ENCODE results near the gene NOP14. TPM values are rescaled to one million over a fixed set of nuclear protein-coding genes. Genes with fewer than 3 reads are reported as not detected.
"Not testable (repeated sequence)": the region's sequence is repeated elsewhere in the genome, so short reads cannot be mapped to it uniquely, and the experiment has no call there.

The NOP14 gene
- 11.3 TPM for total RNA-seq

GRCh38 chr4:2963175-2963965, at the start of gene NOP14, which contains the start of gene GRK4:
Gene NOP14, minus strand, starts transcription at chr4:2963406. Its CDS starts 87 bp downstream, at chr4:2963319.
Gene GRK4, plus strand, starts transcription at chr4:2963571. Its CDS starts 500 bp downstream, at chr4:2964071.
- DNase-seq (ENCODE audit: low read depth in 2 of 3, low spot score in 2 of 3), result peak; percentile 93 to 99 (median 99)

GRCh38 chr4:3011456-3012220, 48.4 kb upstream of the NOP14 start:
- DNase-seq (ENCODE audit: low read depth in 2 of 3, low spot score in 2 of 3), result no peak

GRCh38 chr4:3010998-3011397, 47.8 kb upstream of the NOP14 start:
- DNase-seq (ENCODE audit: low read depth in 2 of 3, low spot score in 2 of 3), result no peak

DNA sequence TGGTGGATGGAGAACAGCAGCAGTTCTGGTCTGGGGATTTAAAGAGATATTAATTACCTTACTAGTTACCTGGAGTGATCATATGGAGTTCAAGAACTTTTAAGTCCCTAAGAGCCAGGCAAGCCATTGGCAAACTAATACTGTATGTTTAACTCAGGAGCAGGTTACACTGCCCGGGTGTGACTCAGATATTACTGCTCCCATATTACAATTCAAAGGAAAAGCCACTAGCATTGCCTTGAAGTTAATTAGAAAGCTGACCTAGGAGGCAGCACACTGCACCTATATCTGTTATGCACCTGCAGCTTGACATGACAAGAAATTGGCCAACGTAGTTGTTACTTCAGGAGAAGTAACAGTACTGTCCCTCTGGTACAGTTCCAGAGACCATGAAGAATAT, 47.4 kb upstream of the NOP14 start:
- DNase-seq (ENCODE audit: low read depth in 2 of 3, low spot score in 2 of 3), result no peak

- DNase-seq (ENCODE audit: low read depth in 2 of 3, low spot score in 2 of 3), result peak in 2 of 3 donors; percentile 7 to 25
Observed at GRCh38 chr4:3009422-3009821, 46.2 kb upstream of the NOP14 start.

DNA sequence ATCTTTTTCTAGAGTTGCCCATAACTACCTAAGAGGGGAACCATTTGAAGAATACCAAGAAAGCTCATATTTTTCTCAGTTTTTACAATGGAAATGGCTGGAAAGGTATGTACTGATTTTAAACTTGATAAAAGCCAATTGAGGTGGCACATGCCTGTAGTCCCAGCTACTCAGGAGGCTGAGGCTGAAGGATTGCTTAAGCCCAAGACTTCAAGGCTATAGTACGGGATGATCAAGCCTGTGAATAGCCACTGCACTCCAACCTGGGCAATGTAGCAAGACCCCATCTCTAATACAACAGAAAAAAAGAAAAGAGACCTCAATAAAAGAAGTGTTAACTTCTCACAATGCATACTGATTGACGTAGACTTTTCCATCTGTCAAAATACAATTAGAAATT, 44.5 kb upstream of the NOP14 start:
- no peak for DNase-seq (ENCODE audit: low read depth in 2 of 3, low spot score in 2 of 3)

DNA sequence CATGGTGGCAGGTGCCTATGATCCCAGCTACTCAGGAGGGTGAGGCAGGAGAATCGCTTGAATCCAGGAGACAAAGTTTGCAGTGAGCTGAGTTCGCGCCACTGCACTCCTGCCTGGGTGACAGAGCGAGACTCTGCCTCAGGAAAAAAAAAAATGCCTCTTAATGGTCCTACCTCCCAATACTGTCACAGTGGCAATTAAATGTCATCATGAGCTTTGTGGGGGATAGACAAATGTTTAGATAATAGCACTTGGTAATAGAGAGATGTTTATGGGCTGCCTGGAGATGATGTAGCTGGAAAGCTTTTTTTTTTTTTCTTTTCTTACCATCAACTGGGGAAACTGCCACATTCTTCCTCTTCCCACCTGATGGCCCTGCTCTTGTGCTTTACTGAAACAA, 33.2 kb upstream of the NOP14 start:
- no peak for DNase-seq (ENCODE audit: low read depth in 2 of 3, low spot score in 2 of 3)

DNA sequence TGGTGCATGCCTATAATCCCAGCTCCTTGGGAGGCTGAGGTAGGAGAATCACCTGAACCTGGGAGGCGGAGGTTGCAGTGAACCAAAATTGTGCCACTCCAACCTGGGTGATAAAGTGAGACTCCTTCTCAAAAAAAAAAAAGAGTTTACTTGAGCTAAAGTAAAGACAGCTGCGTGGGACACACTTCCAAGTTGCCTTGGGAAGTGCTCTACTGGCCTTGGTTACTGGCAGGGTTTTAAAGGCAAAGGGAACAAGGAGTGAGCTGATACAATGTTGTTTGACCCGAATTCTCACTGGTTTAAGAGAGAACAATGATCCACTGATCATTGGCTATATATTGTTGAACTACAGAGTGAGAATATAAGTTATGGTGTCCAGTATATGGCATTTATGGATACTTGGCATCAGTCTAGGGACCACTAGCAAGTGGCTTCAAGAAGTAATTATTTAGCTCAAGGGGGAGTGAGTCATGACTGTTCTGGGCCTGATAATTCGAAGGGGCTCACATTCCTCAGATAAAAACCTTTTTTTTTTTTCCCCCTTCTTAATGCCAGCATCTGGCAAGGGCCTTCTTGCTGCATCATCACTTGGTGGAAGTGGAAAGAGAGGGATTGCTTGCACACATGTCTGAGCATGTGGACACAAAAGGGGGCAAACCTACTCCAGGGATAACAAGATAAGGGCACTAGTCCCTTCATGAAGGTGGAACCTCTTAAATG, 32.5 kb upstream of the NOP14 start:
- DNase-seq (ENCODE audit: low read depth in 2 of 3, low spot score in 2 of 3), result no peak

DNA sequence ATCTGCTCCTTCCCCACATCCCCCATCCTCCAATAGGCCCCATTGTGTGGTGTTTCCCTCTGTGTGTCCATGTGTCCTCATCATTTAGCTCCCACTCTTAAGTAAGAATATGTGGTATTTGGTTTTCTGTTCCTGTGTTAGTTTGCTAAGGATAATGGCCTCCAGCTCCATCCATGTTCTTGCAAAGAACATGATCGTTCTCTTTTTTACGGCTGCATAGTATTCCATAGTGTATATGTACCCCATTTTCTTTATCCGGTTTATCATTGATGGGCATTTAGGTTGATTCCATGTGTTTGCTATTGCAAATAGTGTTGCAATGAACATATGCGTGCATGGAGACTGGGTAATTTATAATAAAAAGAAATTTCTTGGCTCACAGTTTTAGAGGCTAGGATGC, 31.7 kb upstream of the NOP14 start:
- DNase-seq (ENCODE audit: low read depth in 2 of 3, low spot score in 2 of 3), result no peak

GRCh38 chr4:2991243-2991642, 28.0 kb upstream of the NOP14 start:
- no peak for DNase-seq (ENCODE audit: low read depth in 2 of 3, low spot score in 2 of 3)

- not testable (repeated sequence) for DNase-seq (ENCODE audit: low read depth in 2 of 3, low spot score in 2 of 3)
Observed at GRCh38 chr4:2983715-2984114, 20.5 kb upstream of the NOP14 start.

- DNase-seq (ENCODE audit: low read depth in 2 of 3, low spot score in 2 of 3), result no peak
Observed at GRCh38 chr4:2982012-2982411, 18.8 kb upstream of the NOP14 start.

GRCh38 chr4:2981256-2981819, 18.1 kb upstream of the NOP14 start:
- DNase-seq (ENCODE audit: low read depth in 2 of 3, low spot score in 2 of 3), result no peak

GRCh38 chr4:2977211-2978088, 14.2 kb upstream of the NOP14 start:
- DNase-seq (ENCODE audit: low read depth in 2 of 3, low spot score in 2 of 3), result no peak

- no peak for DNase-seq (ENCODE audit: low read depth in 2 of 3, low spot score in 2 of 3)
Observed at GRCh38 chr4:2971275-2971674, 8.1 kb upstream of the NOP14 start.

DNA sequence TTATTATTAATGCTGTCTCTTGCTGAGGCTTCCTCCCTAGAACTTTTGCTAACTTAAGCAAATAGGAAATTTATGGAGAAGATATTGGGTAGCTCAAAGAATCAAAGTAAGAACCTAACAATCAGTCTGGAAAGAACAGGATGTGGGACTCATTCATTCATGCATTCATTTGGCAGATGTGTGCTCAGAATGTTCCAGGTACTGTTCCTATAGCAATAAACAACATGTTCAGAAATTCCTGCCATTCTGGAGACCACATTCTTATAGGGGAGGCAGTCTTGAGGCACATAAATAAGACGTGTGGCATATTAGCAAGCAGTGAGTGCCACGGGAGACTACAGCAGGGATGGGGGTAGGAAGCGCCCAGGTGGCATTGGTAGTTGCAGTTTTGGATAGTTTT, 5.2 kb upstream of the NOP14 start:
- no peak for DNase-seq (ENCODE audit: low read depth in 2 of 3, low spot score in 2 of 3)

DNA sequence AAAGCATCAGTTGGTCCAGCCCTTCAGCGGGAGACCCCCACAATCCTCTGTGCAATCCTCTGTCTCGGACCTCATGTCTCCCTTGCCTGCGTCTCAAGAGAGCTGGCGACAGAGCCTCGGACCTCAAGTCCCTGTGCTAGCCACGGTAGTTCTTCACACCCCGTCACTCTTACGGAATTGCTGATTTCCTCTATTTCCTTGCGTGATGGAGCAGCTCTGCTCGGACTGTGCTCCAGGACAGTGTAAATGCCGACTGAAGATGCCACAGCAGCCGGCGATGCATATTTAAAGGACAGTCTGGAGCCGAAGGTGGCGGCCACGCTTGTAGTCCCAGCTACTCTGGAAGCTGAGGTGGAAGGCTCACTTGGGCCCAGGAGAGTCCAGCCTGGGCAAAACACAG, 2.1 kb upstream of the NOP14 start:
- DNase-seq (ENCODE audit: low read depth in 2 of 3, low spot score in 2 of 3), result no peak

- DNase-seq (ENCODE audit: low read depth in 2 of 3, low spot score in 2 of 3), result no peak
Observed at GRCh38 chr4:2964706-2965258, 1.6 kb upstream of the NOP14 start.

- peak in 1 of 3 donors; percentile 15 for DNase-seq (ENCODE audit: low read depth in 2 of 3, low spot score in 2 of 3)
Observed at GRCh38 chr4:2963966-2964471, 813 bp upstream of the NOP14 start.

Measured in hematopoietic multipotent progenitor cell (in vitro differentiated cells).